ENCODE measurements around the gene SEPTIN2. TPM values are rescaled to one million over a fixed set of nuclear protein-coding genes. Genes with fewer than 3 reads are reported as not detected.

Gene SEPTIN2
- total RNA-seq, 1 donor from 2014 or later, result 552 TPM

GRCh38 chr2:241320394-241320793 lies 4.7 kb downstream of the SEPTIN2 start:
- peak overlapping the region; percentile 98 for H3K4me3 Mint-ChIP-seq (ENCODE audit: unreplicated experiment)
- H3K4me1 Mint-ChIP-seq (ENCODE audit: low read depth, unreplicated experiment), result peaks cover 51% of the 10 kb centered on the region
- Histone ChIP-seq H3K4me2 (ENCODE audit: low read length) (peak overlapping the region; percentile 98), H3K4me3 (ENCODE audit: insufficient read depth, low read depth, low read length) (no peak overlapping the region), H3K9me3 (ENCODE audit: insufficient read depth, low read depth, low read length) (no peaks in the 10 kb centered on the region), H3K27me3 (ENCODE audit: insufficient read depth, low read length) (no peaks in the 10 kb centered on the region), H3K27ac (ENCODE audit: low read depth, low read length) (no peak overlapping the region), H3K9ac (ENCODE audit: low read length) (peak overlapping the region; percentile 5), H3K4me1 (ENCODE audit: insufficient read depth, low read length) (peaks cover 23% of the 10 kb centered on the region), H3K79me2 (ENCODE audit: insufficient read depth, low read length) (peaks cover 96% of the 10 kb centered on the region), H2AFZ (ENCODE audit: low read depth, low read length) (no peak overlapping the region), H4K20me1 (ENCODE audit: insufficient read depth, low read length) (peaks cover 93% of the 10 kb centered on the region), H3K36me3 (ENCODE audit: insufficient read depth, low read length) (peaks cover 9% of the 10 kb centered on the region)
- H3K27me3 Mint-ChIP-seq (ENCODE audit: low read depth, unreplicated experiment), result no peaks in the 10 kb centered on the region
- no peak for TF ChIP-seq CTCF (IDR thresholded peaks at IDR 0.05; ENCODE audit: insufficient read depth, low read depth, low read length)
- TF ChIP-seq EZH2 (IDR thresholded peaks at IDR 0.05; ENCODE audit: insufficient read depth, low read length), result no peak
- H3K9me3 Mint-ChIP-seq (ENCODE audit: unreplicated experiment), result no peaks in the 10 kb centered on the region
- H3K27ac Mint-ChIP-seq (ENCODE audit: unreplicated experiment), result peak overlapping the region; percentile 34
- FAIRE-seq (no peak), DNase-seq (ENCODE audit: low read depth) (no peak)
- peaks cover 2% of the 10 kb centered on the region for H3K36me3 Mint-ChIP-seq (ENCODE audit: low read depth, unreplicated experiment)

- no peak for DNase-seq (ENCODE audit: low read depth)
- peak overlapping the region; percentile 31 for H3K27ac Mint-ChIP-seq (ENCODE audit: unreplicated experiment)
- H3K79me2 ChIP-seq (ENCODE audit: insufficient read depth, low read length), result peaks cover 100% of the 10 kb centered on the region
- peaks cover 99% of the 10 kb centered on the region for H4K20me1 ChIP-seq (ENCODE audit: insufficient read depth, low read length)
- no peaks in the 10 kb centered on the region for H3K27me3 Mint-ChIP-seq (ENCODE audit: low read depth, unreplicated experiment)
- H3K27ac ChIP-seq (ENCODE audit: low read depth, low read length), result no peak overlapping the region
- peaks cover 2% of the 10 kb centered on the region for H3K36me3 Mint-ChIP-seq (ENCODE audit: low read depth, unreplicated experiment)
- no peak for FAIRE-seq
- H2AFZ ChIP-seq (ENCODE audit: low read depth, low read length), result no peak overlapping the region
- no peaks in the 10 kb centered on the region for H3K9me3 Mint-ChIP-seq (ENCODE audit: unreplicated experiment)
- peak overlapping the region; percentile 9 for H3K9ac ChIP-seq (ENCODE audit: low read length)
- H3K4me3 ChIP-seq (ENCODE audit: insufficient read depth, low read depth, low read length), result no peak overlapping the region
- peak overlapping the region; percentile 68 for H3K4me3 Mint-ChIP-seq (ENCODE audit: unreplicated experiment)
- H3K4me1 Mint-ChIP-seq (ENCODE audit: low read depth, unreplicated experiment), result peaks cover 51% of the 10 kb centered on the region
- no peaks in the 10 kb centered on the region for H3K9me3 ChIP-seq (ENCODE audit: insufficient read depth, low read depth, low read length)
- peaks cover 23% of the 10 kb centered on the region for H3K4me1 ChIP-seq (ENCODE audit: insufficient read depth, low read length)
- H3K4me2 ChIP-seq (ENCODE audit: low read length), result peak overlapping the region; percentile 98
- TF ChIP-seq CTCF (IDR thresholded peaks at IDR 0.05; ENCODE audit: insufficient read depth, low read depth, low read length) (no peak), EZH2 (IDR thresholded peaks at IDR 0.05; ENCODE audit: insufficient read depth, low read length) (no peak)
- peaks cover 12% of the 10 kb centered on the region for H3K36me3 ChIP-seq (ENCODE audit: insufficient read depth, low read length)
- no peaks in the 10 kb centered on the region for H3K27me3 ChIP-seq (ENCODE audit: insufficient read depth, low read length)
Measured at GRCh38 chr2:241321033-241321432, 5.3 kb downstream of the SEPTIN2 start.

GRCh38 chr2:241321886-241322285 lies 6.2 kb downstream of the SEPTIN2 start:
- H3K27me3 ChIP-seq (ENCODE audit: insufficient read depth, low read length), result no peaks in the 10 kb centered on the region
- peaks cover 51% of the 10 kb centered on the region for H3K4me1 Mint-ChIP-seq (ENCODE audit: low read depth, unreplicated experiment)
- H3K27ac Mint-ChIP-seq (ENCODE audit: unreplicated experiment), result peak overlapping the region; percentile 60
- peak overlapping the region; percentile 9 for H3K9ac ChIP-seq (ENCODE audit: low read length)
- H4K20me1 ChIP-seq (ENCODE audit: insufficient read depth, low read length), result peaks cover 95% of the 10 kb centered on the region
- peaks cover 19% of the 10 kb centered on the region for H3K36me3 ChIP-seq (ENCODE audit: insufficient read depth, low read length)
- DNase-seq (ENCODE audit: low read depth), result no peak
- no peaks in the 10 kb centered on the region for H3K27me3 Mint-ChIP-seq (ENCODE audit: low read depth, unreplicated experiment)
- H2AFZ ChIP-seq (ENCODE audit: low read depth, low read length), result no peak overlapping the region
- peak overlapping the region; percentile 7 for H3K4me3 Mint-ChIP-seq (ENCODE audit: unreplicated experiment)
- H3K9me3 Mint-ChIP-seq (ENCODE audit: unreplicated experiment), result no peaks in the 10 kb centered on the region
- no peak overlapping the region for H3K4me3 ChIP-seq (ENCODE audit: insufficient read depth, low read depth, low read length)
- peaks cover 100% of the 10 kb centered on the region for H3K79me2 ChIP-seq (ENCODE audit: insufficient read depth, low read length)
- FAIRE-seq, result no peak
- peaks cover 23% of the 10 kb centered on the region for H3K4me1 ChIP-seq (ENCODE audit: insufficient read depth, low read length)
- no peak overlapping the region for H3K27ac ChIP-seq (ENCODE audit: low read depth, low read length)
- no peak overlapping the region for H3K4me2 ChIP-seq (ENCODE audit: low read length)
- TF ChIP-seq EZH2 (IDR thresholded peaks at IDR 0.05; ENCODE audit: insufficient read depth, low read length) (no peak), CTCF (IDR thresholded peaks at IDR 0.05; ENCODE audit: insufficient read depth, low read depth, low read length) (no peak)
- no peaks in the 10 kb centered on the region for H3K9me3 ChIP-seq (ENCODE audit: insufficient read depth, low read depth, low read length)
- H3K36me3 Mint-ChIP-seq (ENCODE audit: low read depth, unreplicated experiment), result peaks cover 2% of the 10 kb centered on the region

All from astrocyte (in vitro differentiated cells and primary cell).